Germinal center (tissue), 1 donor: ENCODE data around the gene UPP1.
A peak's percentile ranks its signal among the peaks of the same experiment; 100 is the strongest.

Experiments used
- DNase-seq: peaks from one replicate; pipeline ENCODE4 v3.0.0; 2012; ENCODE audit warnings: mixed read lengths, low spot score

UPP1 gene

DNA sequence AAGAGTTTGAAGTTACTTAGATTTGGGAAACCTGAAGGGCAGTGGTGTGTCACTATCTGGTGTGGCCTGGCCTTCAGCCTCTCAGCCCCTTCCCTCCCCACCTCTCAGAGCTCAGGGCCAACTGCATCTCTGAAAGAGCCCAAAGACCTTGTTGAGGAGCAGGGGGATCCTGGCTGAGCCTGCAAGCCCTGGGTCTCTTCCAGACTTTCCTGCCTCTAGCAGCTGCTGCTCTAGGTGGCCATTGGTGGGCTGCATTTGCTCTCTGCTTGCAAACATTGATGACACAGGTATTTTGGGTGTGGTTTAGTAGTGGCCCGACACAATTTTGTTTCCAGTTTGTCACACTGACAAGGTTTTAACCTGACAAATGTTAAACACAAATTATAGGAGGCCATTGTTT is 3.1 kb upstream of the UPP1 start:
- no peak for DNase-seq

DNA sequence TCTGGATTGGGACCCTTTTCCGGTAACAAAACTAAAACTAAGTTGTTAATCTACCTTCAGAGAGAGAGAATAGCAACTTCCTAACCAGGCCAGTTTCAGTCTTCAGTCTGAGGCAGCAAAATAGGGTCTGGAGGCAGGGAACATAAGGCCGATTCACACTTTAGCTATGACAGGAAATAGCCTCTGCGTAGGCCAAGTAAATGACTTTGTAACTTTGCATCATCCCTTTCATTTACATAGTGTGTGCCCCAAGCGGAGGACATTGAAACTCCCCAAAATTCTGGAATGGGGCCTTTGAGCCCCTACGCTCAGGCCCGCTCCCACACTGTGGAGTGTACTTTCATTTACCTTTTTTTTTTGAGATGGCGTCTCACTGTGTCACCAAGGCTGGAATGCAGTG is 1.7 kb upstream of the UPP1 start:
- no peak for DNase-seq

DNA sequence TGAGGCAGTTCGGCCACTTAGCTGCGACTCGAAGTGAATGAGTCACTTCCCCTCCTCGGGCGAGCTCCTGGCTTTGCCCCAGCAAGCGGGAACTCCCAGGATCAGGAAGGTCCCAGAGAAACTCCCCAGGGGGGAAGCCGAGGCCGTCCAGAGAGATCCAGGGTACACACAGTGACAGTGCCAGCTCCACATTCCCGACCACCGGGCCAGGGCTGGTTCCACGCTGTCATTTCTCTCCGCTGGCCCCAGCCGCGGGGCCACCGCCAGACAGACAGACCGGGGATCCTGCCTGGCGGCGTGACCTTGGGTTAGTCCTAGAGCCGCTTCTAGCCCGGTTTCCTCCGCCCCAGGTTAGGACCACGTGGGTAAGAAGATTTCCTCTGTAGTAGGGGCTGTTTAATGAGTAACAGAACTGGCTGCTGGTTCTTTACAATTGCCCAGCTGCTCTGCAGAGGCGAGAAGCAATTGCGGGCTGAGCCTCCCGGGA is 463 bp upstream of the UPP1 start:
- peak; percentile 80 for DNase-seq

DNA sequence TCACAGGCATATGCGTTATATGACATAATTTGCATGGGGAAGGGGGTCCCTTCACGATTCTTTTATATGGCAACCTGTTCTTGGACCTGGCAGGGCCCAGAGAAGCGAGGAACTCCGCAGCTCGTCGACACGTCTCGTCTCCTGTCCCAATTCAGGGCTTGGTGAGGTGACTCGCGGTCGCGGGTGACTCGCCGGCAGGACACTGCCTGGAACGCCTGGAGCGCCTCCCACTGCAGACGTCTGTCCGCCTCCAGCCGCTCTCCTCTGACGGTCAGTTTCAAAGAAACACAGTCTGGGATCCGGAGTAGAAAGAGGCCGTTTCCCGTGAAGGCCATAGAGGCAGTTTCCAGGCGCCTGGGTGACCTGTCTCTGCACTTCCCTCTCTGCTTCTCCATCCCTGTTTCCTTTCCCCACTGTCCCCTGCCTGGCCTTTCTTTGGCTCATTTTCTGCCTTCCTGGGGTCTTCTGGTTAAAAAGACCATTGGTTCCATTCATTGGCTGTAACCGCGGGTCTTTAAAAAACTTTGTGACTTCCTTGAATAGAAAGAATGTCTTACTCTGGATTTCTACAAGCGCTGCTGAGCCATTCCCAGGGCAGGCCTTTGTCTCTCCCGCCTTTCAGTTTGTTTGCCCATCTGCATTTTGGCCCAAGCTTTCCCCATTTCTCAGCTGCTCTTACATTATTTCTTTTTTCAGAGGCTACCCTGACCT is 1.2 kb downstream of the UPP1 start:
- DNase-seq, result no peak

DNA sequence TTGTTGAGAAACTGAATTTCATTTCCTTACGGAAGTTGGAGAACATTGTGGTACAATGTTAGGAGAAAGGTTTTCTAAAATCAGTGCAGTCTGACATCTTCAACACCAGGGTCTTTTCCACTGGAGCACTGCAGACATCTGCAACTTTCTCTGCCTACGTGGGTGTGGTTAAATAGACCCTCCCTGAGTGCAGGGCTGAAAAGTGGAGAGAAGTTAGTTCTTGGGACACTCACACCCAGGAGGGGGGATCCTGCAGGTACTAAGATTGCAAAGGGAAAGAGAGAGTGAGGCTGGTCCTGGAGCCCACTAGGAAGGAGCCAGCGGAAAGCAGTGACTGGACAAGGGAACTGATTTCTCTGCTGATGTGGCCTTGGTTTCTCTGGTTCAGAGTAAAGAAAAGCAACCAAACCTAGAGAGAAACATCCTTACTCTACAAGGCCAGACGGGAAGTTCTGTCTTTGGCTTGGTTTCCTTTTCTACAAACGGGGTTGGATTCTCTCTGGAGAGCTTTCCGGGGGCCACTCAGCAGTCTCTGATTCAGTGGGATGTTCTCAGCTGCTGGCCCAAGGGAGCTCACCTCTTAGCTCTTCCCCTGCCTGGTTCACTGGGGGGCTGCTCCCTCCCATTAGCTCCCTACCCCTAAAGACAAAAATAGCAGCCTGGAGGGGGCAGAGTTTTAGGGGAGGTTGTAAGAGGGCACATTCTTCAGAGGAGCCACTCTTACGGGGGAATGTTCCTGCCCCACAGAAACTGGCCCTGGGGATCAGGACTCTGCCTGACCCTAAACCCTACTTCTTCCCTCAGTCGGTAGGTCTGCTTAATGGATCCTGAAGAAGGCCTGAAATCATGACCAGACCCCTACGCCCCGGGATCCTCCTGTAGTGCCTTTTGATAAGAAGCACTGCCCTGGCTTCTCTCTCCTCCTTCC is 2.7 kb downstream of the UPP1 start:
- no peak for DNase-seq

DNA sequence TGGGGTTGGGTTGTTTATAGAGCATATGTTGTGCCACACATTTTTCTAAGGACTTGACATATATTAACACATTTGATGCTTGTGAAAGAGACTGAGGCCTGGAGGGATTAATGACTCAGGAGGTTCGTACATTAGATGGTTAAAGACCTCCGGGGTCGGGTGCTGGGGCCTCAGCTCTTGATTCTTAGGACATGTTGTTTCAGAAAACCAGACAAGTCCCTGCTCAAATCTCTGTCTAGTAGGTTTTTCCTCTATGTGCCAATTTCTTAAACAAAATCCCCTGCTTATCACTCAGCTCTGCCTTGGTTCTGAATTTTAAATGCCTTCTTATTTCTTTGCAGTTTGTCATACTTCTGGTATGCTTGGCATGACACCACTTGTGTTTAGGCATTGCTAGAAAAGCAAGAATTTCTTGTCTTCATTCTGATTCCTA is 5.8 kb downstream of the UPP1 start:
- DNase-seq, result no peak

DNA sequence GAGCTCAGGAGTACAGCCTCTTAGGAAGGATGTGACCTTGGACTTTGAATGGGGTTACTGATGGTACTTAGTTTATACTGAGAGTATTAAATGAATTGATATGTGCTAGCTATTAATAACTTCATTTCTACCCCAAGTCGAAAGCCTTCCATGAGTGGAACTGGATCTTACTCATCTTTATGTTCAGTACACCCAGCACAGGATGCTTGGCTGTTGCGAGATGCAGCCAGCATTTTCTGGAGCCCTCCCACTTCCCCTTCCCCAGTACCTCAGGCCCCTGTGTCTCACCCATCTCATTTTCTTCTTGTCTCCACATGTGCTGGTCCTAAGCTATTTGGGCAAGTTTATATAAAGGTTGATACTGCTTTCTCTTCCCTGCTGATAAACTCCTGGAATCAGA is 7.2 kb downstream of the UPP1 start:
- no peak for DNase-seq

DNA sequence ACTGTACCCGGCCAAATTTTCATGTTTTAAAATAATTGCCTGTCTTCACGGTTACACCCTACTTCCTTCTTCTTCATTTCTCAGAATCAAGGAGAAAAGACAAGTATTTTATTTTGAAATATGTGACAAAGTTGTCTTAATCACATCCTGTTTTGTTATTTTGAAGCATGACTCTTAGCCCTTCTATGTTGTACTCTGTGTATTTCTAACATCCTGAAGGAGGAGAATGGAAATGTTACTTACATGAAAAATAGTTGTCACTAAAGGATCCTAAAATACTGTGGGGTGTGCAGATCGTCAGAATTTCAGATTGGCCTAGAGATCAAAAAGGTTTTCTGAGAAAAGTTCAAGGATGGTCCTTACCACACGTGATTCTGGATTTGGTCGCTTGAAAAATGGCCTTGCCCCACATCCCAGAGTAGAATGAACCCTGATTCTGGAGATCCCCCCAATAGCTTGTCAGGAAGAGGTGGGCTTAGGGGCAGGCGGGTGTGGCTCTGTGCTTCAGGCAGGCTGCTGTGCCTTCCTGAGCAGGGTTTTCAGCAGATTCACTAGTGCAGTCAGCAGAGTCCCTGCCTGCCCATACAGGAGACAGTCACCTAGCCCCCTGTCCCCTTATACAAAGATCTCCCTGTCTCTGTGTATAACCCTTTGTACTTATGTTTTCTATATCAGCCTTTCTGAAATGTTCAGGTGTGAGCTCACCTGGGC is 8.6 kb downstream of the UPP1 start:
- DNase-seq, result no peak

DNA sequence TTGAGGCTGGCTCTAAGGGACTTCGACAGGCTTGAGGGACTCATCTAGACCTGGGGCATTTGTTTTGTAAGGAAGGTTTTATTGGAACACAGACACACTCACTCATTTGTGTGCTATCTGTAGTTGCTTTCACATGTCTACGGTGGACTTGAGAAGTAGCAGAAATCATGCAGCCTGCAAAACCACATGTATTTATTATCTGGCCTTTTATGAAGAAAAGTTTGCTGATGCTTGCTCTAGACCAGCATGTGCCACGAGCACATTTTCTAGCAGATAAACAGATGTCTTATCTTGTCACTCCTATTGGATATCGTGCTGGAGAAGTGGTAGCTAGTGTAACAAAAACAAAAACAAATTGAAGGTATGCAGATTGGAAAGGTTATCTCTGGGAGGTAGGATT is 9.8 kb downstream of the UPP1 start:
- no peak for DNase-seq

DNA sequence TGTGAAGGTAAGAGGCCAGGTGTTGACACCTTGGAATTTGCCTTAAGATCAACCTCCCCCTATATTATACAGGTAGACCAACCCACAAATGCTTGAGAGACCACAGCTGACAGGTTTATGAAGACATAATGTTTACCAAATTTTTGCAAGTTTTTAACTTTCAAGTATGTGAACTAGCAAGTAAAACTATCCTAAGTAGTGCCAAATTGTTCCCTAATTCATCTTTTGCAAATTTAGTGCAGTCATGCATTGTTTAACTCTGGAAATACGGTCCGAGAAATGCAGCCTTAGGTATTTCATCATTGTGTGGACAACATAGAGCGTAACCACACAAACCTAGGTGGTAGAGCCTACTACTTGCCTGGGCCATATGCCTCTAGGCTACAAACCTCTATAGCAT is 10.7 kb downstream of the UPP1 start:
- DNase-seq, result no peak

DNA sequence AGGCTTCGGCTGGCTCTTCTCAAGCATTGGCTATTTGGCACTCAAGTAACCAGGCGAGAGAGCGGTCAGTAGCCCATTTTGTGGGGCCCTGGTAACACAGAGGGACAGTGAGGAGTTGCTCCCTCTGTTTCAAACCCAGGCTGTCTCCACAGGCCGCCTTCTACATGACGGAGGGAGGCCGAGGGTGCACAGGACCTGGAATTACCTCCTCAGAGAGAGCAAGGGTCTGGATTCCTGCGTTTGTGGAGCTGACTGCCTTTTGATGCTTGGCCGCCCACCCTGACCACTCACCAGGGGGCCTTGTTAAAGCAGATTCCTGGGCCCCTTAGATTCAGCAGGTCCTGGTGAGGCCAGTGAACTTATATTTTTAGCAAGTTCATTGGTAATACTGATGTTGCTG is 12.3 kb downstream of the UPP1 start:
- DNase-seq, result no peak

DNA sequence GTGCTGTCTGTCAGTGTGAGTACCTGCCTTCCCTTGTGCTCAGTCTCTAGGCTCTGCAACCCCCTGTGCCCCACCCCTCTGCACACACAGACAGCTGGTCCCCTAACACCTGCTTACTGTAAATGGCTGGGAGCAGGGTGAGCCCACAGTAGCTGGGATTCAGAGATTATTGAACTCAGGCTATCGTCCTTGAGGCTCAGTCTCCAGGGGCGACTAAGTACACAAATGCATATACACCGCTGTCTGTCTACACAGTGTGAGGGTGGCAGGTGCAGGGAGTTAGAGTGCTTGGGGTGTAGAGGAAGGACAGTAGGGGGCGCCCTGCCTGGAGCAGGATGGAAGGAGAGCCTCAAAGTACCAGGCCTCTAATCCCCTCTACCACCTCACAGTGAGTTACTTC is 12.9 kb downstream of the UPP1 start:
- peak; percentile 19 for DNase-seq

DNA sequence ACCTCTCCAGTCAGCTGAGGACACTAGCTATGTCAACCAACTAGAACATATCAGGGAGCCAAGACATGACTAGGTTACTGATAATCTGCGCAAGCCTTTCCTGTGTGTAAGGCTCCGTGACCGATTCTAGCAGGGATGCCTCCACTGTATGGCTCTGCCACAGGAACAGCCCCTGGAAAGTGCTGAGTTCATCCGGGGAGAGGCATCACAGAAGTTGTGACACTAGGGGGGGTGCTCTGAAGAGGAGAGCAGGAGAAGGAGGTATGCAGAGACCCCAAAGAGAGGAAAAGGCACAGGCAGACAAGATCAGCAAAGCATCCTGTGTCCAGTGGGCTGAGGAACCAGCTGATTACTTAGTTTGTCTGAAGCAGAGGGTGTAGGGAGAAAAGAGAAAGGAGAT is 13.5 kb downstream of the UPP1 start:
- no peak for DNase-seq

DNA sequence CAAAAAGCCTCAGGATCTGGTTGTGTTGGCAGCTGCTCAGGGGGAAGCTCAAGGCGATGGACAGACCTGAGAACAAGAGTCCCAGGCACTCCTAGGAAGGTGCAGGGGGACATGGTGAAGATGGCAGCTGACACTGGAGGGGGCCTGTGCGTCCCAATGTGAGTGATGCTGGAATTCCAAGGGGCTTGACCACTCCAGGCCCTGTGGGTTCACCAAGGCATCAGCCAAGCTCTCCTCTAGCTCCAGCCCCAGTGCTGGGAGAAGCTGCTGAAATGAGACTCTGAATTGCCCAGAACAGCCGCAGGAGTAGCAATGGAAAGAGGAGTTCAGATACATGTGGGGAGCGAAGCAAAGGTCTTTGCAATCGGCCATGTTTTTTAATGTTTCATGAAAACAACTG is 16.0 kb downstream of the UPP1 start:
- no peak for DNase-seq

DNA sequence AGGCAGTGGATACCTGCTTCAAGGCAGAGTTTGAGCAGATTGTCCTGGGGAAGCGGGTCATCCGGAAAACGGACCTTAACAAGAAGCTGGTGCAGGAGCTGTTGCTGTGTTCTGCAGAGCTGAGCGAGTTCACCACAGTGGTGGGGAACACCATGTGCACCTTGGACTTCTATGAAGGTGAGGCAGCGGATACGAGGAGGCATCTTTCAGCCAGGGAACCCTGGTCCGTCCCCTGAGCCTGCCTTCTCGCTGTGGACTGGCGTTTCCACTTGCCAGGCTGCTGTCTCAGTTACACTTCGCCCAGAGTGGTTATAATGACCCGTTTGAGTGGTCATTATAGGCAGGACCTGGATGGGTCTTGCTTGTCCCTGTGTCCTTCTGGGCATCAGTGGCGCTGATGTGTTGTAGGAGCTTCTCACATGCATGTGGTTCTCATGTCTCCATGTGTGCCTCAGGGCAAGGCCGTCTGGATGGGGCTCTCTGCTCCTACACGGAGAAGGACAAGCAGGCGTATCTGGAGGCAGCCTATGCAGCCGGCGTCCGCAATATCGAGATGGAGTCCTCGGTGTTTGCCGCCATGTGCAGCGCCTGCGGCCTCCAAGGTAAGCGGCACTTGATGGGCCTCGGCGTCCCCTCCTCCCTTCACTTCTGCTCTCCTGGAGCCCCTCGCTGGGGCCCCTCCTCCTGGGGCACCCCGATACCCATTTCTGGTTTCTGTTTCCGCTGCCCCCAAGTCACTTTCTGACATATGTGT is 18.0 kb downstream of the UPP1 start:
- DNase-seq, result no peak

DNA sequence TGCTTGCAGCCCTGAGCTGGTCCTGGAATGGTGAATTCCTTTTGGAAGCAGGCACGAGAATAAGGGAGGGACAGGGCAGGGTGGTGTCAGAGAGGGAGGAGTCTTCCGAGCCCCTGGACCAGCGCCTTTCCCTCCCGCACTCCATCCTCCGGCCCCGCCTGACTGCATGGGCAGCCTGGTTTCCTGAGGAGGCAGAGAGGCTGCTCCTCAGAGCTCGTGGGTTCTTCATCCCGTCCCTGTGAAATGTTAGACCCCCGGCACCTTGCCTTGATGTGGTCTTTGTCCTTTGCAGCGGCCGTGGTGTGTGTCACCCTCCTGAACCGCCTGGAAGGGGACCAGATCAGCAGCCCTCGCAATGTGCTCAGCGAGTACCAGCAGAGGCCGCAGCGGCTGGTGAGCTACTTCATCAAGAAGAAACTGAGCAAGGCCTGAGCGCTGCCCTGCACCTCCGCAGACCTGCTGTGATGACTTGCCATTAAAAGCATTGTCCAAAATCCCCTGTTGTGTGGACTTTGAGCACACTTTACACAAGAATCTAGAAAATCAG is 18.9 kb downstream of the UPP1 start:
- DNase-seq, result no peak

DNA sequence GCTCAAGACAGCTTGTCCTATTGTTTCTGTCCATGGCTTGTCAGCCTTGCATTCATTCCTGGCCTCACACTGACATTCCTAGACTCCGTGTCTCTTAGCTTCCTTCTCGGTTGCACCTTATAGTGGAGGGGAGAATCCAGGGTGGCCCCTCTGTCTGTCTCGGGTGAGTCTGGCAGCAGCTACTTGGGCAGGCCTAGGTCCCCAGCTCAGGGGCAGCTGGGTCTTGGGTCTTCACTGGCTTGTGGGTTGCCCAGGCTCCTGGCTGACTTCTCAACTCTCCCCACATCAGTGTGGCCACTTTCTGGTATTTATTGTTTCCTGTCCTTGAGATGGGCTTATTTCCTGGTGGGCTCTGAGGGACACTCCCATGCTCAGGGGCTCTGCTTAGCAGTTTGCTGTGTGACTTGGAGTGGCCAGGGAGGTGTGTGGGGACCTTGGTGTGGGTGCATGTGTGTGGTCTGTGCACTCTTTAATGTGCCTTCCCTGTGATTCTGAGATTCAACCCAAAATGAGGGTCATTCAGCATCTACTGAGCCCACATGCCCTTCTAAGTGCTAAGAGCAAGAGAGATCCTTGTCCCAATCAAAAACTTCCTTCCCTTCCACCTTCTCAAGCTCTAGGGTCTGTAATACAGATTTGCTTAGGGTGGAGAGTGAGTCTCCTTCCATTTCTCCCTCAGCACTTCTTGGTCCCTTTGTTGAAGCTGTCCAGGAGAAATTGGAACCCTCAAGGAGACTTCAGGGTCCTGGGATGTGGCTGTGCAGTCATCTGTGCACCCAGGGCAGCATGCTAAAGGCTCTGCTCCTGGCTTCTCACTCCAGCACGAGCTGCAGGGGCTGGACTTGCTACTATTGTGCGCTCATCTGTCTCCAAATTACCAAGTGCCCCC is 20.1 kb downstream of the UPP1 start:
- no peak for DNase-seq

DNA sequence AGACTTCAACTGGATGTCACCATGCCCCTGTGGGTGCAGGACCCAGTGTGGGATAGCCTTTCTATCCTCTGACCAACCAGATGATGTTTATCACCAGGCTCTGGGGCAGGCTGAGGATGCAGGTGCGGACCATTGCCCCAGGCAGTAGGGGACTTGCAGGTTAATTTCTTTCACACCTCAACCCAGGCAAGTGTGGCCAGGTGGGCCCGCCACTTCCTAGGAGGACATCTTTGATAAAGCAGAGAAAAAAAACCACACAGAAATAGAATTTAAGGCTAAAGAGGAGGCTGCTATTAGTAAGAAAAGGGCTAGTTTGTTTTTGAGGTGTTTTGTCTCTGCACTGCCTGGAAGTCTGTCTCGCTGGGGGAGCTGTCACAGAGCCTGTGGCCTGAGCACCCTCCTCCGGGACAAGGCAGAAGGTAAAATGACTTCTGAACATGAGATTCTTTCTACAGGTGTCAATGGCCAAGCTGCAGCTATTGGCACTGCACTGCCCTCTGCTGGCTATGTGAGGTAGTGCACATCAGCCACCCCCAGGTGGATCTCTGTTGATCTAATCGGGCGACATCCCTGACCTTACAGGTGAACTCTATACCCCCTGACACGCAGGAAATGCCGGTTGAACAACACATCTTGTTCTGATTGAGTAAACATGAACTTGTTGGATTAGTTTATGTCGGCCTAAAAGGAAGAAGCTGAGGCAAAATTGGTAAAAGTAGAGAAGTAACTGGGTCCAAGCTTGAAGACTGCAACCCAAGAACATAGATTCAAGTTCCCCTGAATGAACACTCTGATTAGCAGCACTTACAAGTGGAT is 21.0 kb downstream of the UPP1 start:
- peak; percentile 78 for DNase-seq

DNA sequence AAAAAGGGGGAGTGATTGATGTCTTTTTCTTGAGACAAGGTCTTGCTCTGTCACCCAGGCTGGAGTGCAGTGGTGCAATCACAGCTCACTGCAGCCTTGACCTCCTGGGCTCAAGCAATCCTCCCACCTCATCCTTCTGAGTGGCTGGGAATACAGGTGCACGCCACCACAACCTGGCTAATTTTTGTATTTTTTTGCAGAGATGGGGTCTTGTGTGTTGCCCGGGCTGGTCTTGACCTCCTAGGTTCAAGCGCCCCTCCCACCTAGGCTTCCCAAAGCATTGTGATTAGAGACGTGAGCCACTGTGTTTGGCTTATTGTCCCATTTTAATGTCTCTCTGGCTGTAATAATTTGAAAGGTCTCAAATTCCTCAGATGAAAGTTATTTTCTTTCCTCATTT is 21.8 kb downstream of the UPP1 start:
- no peak for DNase-seq

DNA sequence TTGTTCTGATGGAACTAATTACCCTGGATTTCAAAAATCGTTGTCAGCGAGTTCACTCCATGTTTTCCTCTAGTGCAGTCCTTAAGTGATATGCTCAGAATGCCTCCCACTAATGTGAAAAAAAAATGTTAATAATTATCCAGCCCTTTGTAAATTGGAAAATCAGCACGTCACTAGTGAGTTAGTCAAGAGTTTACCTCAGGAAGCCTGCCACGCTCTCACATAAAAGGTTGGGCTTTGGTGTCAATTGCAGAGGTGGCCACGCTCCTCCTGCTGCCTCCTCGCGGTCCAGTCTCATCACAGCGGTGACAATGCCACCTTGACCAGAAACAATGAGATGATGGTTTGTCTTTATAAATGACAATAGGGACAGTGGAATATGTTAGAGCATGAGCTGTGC is 22.5 kb downstream of the UPP1 start:
- DNase-seq, result no peak
